Measurements from ENCODE around the gene NHLH1.

DNA sequence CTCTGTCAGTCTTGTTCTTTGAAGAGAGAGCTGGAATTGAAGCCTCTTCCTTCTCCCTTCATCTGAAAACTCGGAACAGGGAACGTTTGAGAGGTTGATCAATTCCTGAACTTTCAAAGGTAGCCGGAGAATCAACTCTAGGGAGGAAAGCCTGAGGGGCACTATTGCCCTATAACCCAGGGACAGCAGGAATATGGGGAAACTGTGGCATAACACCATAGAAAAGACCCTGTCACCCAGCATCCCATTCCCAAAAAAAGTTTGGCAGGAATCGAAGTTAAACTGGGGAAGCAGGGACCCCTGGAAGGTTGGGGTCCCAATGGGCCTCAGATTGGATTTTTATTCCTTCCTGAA, 5.1 kb upstream of the NHLH1 start:
- TF ChIP-seq PATZ1 (CRISPR knock-in tag; IDR thresholded peaks at IDR 0.05; ENCODE audit: borderline replicate concordance) (no peak), ZFP3 (CRISPR knock-in tag; IDR thresholded peaks at IDR 0.05) (no peak), RARB (CRISPR knock-in tag; IDR thresholded peaks at IDR 0.05) (no peak), TOX (CRISPR knock-in tag; IDR thresholded peaks at IDR 0.05; ENCODE audit: borderline replicate concordance) (no peak), ESRRG (CRISPR knock-in tag; IDR thresholded peaks at IDR 0.05) (no peak), ZFP30 (CRISPR knock-in tag; IDR thresholded peaks at IDR 0.05) (no peak), ARNTL (CRISPR knock-in tag; IDR thresholded peaks at IDR 0.05; ENCODE audit: borderline replicate concordance, low read depth) (no peak), BACH2 (CRISPR knock-in tag; IDR thresholded peaks at IDR 0.05; ENCODE audit: borderline replicate concordance) (no peak), ISL1 (CRISPR knock-in tag; IDR thresholded peaks at IDR 0.05) (no peak), GLIS3 (CRISPR knock-in tag; IDR thresholded peaks at IDR 0.05) (no peak), CSRNP3 (CRISPR knock-in tag; IDR thresholded peaks at IDR 0.05) (no peak), CSDC2 (CRISPR knock-in tag; IDR thresholded peaks at IDR 0.05) (no peak)
- TF ChIP-seq, protein P1, sequence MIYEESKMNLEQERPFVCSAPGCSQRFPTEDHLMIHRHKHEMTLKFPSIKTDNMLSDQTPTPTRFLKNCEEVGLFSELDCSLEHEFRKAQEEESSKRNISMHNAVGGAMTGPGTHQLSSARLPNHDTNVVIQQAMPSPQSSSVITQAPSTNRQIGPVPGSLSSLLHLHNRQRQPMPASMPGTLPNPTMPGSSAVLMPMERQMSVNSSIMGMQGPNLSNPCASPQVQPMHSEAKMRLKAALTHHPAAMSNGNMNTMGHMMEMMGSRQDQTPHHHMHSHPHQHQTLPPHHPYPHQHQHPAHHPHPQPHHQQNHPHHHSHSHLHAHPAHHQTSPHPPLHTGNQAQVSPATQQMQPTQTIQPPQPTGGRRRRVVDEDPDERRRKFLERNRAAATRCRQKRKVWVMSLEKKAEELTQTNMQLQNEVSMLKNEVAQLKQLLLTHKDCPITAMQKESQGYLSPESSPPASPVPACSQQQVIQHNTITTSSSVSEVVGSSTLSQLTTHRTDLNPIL (CRISPR knock-in tag; IDR thresholded peaks at IDR 0.05; ENCODE audit: low read depth), result no peak

Measured in SK-N-SH treated with all-trans-retinoic acid at 6 μM for 48 hours (cell line).